ENCODE results near the gene CDK5RAP2.

GRCh38 chr9:120627073-120627472 is 47.1 kb upstream of the CDK5RAP2 start:
- TF ChIP-seq MXI1 (IDR thresholded peaks at IDR 0.05; ENCODE audit: low read depth, low read length): no peak
- no peak for TF ChIP-seq POLR2AphosphoS2 (IDR thresholded peaks at IDR 0.05; ENCODE audit: low read length)
- TF ChIP-seq POLR2A (conservative IDR thresholded peaks at IDR 0.05): no peak
- TF ChIP-seq BCOR (IDR thresholded peaks at IDR 0.05): no peak
- TF ChIP-seq POLR2AphosphoS5 (IDR thresholded peaks at IDR 0.05; ENCODE audit: control insufficient read depth, insufficient read depth, low read depth, low read length): no peak
- TF ChIP-seq ZNF274 (IDR thresholded peaks at IDR 0.05; ENCODE audit: borderline replicate concordance, low read depth, low read length): no peak
- no peak for TF ChIP-seq KAT7 (CRISPR knock-in tag; IDR thresholded peaks at IDR 0.05; ENCODE audit: borderline replicate concordance)
- no peak for TF ChIP-seq ZFP91 (CRISPR knock-in tag; IDR thresholded peaks at IDR 0.05)
- TF ChIP-seq CTCF (IDR thresholded peaks at IDR 0.05 in 2 of 3, conservative IDR thresholded peaks at IDR 0.05 in 1 of 3; ENCODE audit: insufficient read depth in 2 of 3, low read depth in 1 of 3, low read length in 3 of 3): no peak

Measured in K562 (cell line).